Lung (tissue), 12 donors: Measurements from ENCODE around the gene FFAR1. TPM values are rescaled to one million over a fixed set of nuclear protein-coding genes. Genes with fewer than 3 reads are reported as not detected.
A peak's percentile ranks its signal among the peaks of the same experiment; 100 is the strongest.
"Not testable (repeated sequence)": the region's sequence is repeated elsewhere in the genome, so short reads cannot be mapped to it uniquely, and the experiment has no call there.

Experiments
- ATAC-seq: fragments of 200-7000 bp; cut with Tn5 transposase; one replicate; pipeline ENCODE4 v1.9.1; 2020; ENCODE audit warnings: moderate number of reproducible peaks; ENCODE audit not compliant: insufficient read depth, low FRiP score
- DNase-seq, 3 donors: peaks; one replicate each; pipeline ENCODE4 v3.0.0-alpha.2; 2013 to 2017
- H3K27ac ChIP-seq, 2 donors: one replicate each; pipeline ENCODE4 v1.5.1; 2013; ENCODE audit warnings: mild to moderate bottlenecking in 2 of 2, moderate library complexity in 2 of 2, control low read depth in 1 of 2, inconsistent platforms in 1 of 2, low read depth in 1 of 2, low read length in 1 of 2
- H3K27me3 ChIP-seq, 3 donors: one replicate each; pipeline ENCODE4 v1.5.1; 2013; ENCODE audit warnings: low read length in 2 of 3; ENCODE audit not compliant: control insufficient read depth in 3 of 3, insufficient read depth in 3 of 3
- H3K36me3 ChIP-seq, 4 donors: one replicate each; pipeline ENCODE4 v1.5.1; 2013; ENCODE audit warnings: low read length in 4 of 4, mild to moderate bottlenecking in 1 of 4, moderate library complexity in 1 of 4; ENCODE audit not compliant: control insufficient read depth in 4 of 4, insufficient read depth in 4 of 4
- H3K4me1 ChIP-seq, 5 donors: one replicate each; pipeline ENCODE4 v1.5.1; 2013; ENCODE audit warnings: low read length in 5 of 5, mild to moderate bottlenecking in 2 of 5, moderate library complexity in 1 of 5; ENCODE audit not compliant: control insufficient read depth in 5 of 5, insufficient read depth in 5 of 5
- H3K4me3 ChIP-seq: one replicate; pipeline ENCODE4 v1.5.1; 2013; ENCODE audit warnings: mild to moderate bottlenecking, control low read depth, moderate library complexity
- H3K9ac ChIP-seq, 2 donors: one replicate each; pipeline ENCODE4 v1.5.1; 2013; ENCODE audit warnings: low read length in 2 of 2, control low read depth in 1 of 2; ENCODE audit not compliant: insufficient read depth in 1 of 2
- H3K9me3 ChIP-seq, 4 donors: one replicate each; pipeline ENCODE4 v1.5.1; 2013; ENCODE audit warnings: low read length in 3 of 4, mild to moderate bottlenecking in 1 of 4, moderate library complexity in 1 of 4; ENCODE audit not compliant: control insufficient read depth in 4 of 4, insufficient read depth in 3 of 4
- WGBS, 2 donors: extraction: QIAGEN DNeasy Blood & Tissue Kit; methylation state at CpG; one replicate each; pipeline ENCODE4 v1.1.7; 2013; 5-methylcytosine and 5-hydroxymethylcytosine counted together
- polyA plus RNA-seq, 2 donors: library from polyadenylated mRNA; stranded (reverse); fragments of 200-250 nt; gene quantifications; one replicate each; pipeline ENCODE4 v1.2.1, GENCODE V29; 2013
- total RNA-seq, 2 donors: library from RNA; depleted of rRNA in 1 of 2; stranded (reverse); fragments of >200 nt in 1 of 2; gene quantifications; one replicate each; pipeline ENCODE4 v1.2.1, GENCODE V29; 2014 to 2021
- TF ChIP-seq, protein P1 (sequence below): IDR thresholded peaks from 2 replicates; pipeline ENCODE4 v1.5.1; 2012; ENCODE audit warnings: mild to moderate bottlenecking; ENCODE audit errors: control extremely low read depth, extremely low read depth
- donor health status: control.
- donor health status: control.
- donor health status: Bipolar disorder and iron deficiency.
- donor health status: healthy.
- donor health status: DM: yes; HTN: yes; CAD: no.

The FFAR1 gene
- total and polyA plus RNA-seq, 4 donors: 0.06 to 1.1 (median 0.43) TPM

DNA sequence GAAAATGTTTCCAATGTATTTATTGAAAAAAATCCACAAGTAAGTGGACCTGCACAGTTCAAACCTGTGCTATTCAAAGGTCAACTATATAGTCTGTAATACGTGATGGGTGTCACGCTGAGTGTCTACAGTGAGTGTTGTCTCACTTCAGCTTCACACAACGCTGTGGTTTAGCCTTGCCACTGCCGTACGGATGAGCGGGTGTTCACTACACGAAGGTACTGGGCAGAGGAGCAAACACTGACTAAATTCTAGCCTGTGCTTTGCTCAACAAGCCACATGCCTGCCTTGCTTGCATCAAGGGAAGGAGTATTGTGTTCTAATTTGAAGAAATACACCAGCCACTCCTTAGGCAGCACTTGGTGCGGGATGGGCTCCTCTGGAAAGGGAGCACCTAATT is 7.2 kb downstream of the FFAR1 start:
- H3K27me3 ChIP-seq: no peaks in the 10 kb centered on the region
- no peak overlapping the region for H3K4me3 ChIP-seq
- ATAC-seq (no peak), DNase-seq (no peak)
- H3K27ac ChIP-seq: no peak overlapping the region
- 92 to 93% methylated on average over 8 of the region's 8 CpGs for WGBS, 2 donors
- no peak overlapping the region for H3K9ac ChIP-seq
- H3K9me3 ChIP-seq: no peaks in the 10 kb centered on the region
- H3K36me3 ChIP-seq: no peaks in the 10 kb centered on the region
- TF ChIP-seq, protein P1, sequence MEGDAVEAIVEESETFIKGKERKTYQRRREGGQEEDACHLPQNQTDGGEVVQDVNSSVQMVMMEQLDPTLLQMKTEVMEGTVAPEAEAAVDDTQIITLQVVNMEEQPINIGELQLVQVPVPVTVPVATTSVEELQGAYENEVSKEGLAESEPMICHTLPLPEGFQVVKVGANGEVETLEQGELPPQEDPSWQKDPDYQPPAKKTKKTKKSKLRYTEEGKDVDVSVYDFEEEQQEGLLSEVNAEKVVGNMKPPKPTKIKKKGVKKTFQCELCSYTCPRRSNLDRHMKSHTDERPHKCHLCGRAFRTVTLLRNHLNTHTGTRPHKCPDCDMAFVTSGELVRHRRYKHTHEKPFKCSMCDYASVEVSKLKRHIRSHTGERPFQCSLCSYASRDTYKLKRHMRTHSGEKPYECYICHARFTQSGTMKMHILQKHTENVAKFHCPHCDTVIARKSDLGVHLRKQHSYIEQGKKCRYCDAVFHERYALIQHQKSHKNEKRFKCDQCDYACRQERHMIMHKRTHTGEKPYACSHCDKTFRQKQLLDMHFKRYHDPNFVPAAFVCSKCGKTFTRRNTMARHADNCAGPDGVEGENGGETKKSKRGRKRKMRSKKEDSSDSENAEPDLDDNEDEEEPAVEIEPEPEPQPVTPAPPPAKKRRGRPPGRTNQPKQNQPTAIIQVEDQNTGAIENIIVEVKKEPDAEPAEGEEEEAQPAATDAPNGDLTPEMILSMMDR: no peak
- H3K4me1 ChIP-seq: peaks cover 0 to 38% (median 5%) of the 10 kb centered on the region in 5 donors

DNA sequence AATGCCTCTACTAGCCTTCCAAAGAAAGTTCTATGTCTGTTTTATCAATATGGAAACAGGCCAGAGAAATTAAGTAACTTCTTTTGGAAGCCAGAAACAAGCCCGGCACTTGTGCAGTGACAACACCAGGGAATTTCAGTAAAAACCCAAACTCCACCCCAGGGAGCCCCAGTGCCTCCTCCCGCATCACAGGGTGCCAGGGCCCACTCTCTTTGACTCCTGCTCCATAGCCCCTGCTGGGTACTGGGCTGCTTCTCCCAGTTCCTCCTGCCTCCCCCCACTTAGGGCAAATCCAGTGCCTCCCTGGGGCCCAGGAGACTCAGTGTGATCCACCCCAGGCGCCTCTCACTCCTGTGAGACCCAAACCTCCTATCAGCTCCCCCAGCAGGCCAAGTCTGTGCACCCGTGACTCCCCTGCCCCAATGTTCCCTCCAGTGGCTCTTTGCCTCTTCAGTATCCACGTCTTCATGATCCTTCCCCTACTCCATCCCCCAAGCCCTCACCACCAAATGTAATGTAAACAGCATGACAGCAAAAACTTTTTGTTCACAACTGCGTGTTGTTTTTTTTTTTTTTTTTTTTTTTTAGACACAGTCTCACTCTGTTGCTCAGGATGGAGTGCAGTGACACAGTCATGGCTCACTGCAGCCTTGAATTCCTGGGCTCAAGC is 8.2 kb downstream of the FFAR1 start:
- Histone ChIP-seq H3K27me3 (no peaks in the 10 kb centered on the region), H3K4me3 (no peak overlapping the region), H3K36me3 (no peaks in the 10 kb centered on the region), H3K9me3 (no peaks in the 10 kb centered on the region), H3K4me1 (peaks cover 0 to 38% (median 5%) of the 10 kb centered on the region in 5 donors), H3K27ac (no peak overlapping the region), H3K9ac (no peak overlapping the region)
- DNase-seq: peak; percentile 39 to 76 (median 59)
- no peak for ATAC-seq
- TF ChIP-seq, protein P1: no peak
- 63 to 67% methylated on average over 6 of the region's 6 CpGs for WGBS, 2 donors

DNA sequence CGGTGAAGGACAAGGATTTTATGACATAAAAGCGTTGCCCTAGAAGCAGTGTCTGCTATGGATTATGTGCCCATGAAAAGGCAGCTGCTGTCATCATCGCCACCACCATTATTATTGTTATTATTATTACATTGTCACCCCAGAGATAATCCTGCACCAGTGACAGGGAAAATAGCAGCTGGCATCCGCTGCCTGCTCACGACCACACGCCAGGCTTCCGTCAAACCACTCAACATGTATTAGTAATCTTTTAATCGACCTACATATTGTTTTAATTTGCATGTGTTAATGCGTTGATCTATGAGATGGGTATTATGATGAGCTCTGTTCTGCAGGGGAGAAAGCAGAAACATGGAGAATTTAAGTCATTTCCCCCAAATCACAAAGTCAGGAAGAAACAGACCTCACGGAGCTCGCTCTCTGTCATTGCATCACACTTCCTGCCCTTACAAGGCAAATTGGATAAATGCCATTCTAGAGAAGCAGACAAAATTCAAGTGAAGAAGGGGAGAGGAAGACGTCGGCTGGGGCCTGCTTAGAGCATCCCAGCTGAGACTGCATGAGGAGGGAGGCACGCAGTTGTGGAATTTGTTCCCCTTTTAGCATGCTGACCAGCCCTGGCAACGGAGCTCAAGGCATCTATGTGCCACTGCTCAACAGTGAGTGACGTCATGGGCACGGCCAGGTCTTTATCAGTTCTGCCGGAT is 10.3 kb downstream of the FFAR1 start, which contains the start of gene FFAR3:
Gene FFAR3, plus strand, starts transcription at position 594 of the 707 bp plus-strand sequence. CDS start 431 bp downstream, outside the sequence.
- WGBS, 2 donors: 22 to 25% methylated on average over 18 of the region's 18 CpGs
- TF ChIP-seq, protein P1: no peak
- H3K27me3 ChIP-seq: no peaks in the 10 kb centered on the region
- no peaks in the 10 kb centered on the region for H3K36me3 ChIP-seq
- peak; percentile 78 to 93 (median 91) for DNase-seq
- no peaks in the 10 kb centered on the region for H3K9me3 ChIP-seq
- peaks cover 0 to 37% (median 5%) of the 10 kb centered on the region in 5 donors for H3K4me1 ChIP-seq
- H3K27ac ChIP-seq: no peak within 1 kb of the TSS
- ATAC-seq: peak; percentile 41
- no peak within 1 kb of the TSS for H3K9ac ChIP-seq
- H3K4me3 ChIP-seq: no peak within 1 kb of the TSS

DNA sequence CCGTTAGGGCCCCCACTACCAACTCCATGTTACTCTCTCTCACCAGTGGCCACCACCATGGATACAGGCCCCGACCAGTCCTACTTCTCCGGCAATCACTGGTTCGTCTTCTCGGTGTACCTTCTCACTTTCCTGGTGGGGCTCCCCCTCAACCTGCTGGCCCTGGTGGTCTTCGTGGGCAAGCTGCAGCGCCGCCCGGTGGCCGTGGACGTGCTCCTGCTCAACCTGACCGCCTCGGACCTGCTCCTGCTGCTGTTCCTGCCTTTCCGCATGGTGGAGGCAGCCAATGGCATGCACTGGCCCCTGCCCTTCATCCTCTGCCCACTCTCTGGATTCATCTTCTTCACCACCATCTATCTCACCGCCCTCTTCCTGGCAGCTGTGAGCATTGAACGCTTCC is 11.1 kb downstream of the FFAR1 start:
- not testable (repeated sequence) for DNase-seq, H3K4me3 ChIP-seq, H3K36me3 ChIP-seq, H3K27ac ChIP-seq, H3K27me3 ChIP-seq, H3K9me3 ChIP-seq, H3K9ac ChIP-seq, ATAC-seq
- H3K4me1 ChIP-seq: peaks cover 0 to 29% (median 5%) of the 10 kb centered on the region in 5 donors
- 82 to 91% methylated on average over 9 to 11 of the region's 16 CpGs for WGBS, 2 donors

DNA sequence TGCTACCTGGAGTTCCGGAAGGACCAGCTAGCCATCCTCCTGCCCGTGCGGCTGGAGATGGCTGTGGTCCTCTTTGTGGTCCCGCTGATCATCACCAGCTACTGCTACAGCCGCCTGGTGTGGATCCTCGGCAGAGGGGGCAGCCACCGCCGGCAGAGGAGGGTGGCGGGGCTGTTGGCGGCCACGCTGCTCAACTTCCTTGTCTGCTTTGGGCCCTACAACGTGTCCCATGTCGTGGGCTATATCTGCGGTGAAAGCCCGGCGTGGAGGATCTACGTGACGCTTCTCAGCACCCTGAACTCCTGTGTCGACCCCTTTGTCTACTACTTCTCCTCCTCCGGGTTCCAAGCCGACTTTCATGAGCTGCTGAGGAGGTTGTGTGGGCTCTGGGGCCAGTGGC is 11.7 kb downstream of the FFAR1 start:
- H3K4me3 ChIP-seq, H3K9ac ChIP-seq, DNase-seq, H3K9me3 ChIP-seq, H3K27ac ChIP-seq, ATAC-seq, H3K36me3 ChIP-seq, H3K27me3 ChIP-seq: not testable (repeated sequence)
- peaks cover 0 to 28% (median 5%) of the 10 kb centered on the region in 5 donors for H3K4me1 ChIP-seq
- WGBS, 2 donors: 85 to 92% methylated on average over 19 to 21 of the region's 21 CpGs

DNA sequence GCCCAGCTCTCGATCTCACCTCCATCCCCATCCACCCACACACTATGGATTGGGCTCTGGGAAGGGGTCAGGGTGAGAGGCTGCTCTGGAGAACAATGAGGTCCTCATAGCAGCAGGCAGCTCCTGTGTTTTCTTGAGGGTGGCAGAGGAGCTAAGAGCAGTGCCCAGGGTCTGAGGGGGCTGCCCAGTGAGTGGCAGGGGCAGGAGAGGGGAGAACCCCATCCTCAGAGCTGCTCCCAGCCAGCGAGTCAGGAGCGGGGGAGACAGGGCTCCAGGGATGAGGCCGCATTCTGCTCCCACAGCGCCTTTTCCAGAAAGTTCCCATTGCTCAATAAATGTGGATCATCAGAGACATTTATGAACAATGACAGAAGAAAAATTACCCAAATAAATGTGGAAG is 12.4 kb downstream of the FFAR1 start:
- WGBS, 2 donors: 100% methylated on average over 1 of the region's 5 CpGs; no CpG with 5 or more reads in 1 of the 2 donors
- not testable (repeated sequence) for ATAC-seq, H3K27ac ChIP-seq, H3K4me3 ChIP-seq, H3K36me3 ChIP-seq, H3K9me3 ChIP-seq, DNase-seq, H3K9ac ChIP-seq, H3K27me3 ChIP-seq
- H3K4me1 ChIP-seq: peaks cover 0 to 28% (median 5%) of the 10 kb centered on the region in 5 donors
